Hepatocyte (in vitro differentiated cells): ENCODE data around the gene CEBPE. TPM values are rescaled to one million over a fixed set of nuclear protein-coding genes. Genes with fewer than 3 reads are reported as not detected.
A peak's percentile ranks its signal among the peaks of the same experiment; 100 is the strongest.

Experiments used
- DNase-seq: peaks from one replicate; pipeline ENCODE4 v3.0.0-alpha.2; 2016; ENCODE audit warnings: low spot score
- H2AFZ ChIP-seq: fragments of 200-600 bp; sonication (generic); 2 replicates; pipeline ENCODE4 v1.6.0; 2016; ENCODE audit warnings: antibody characterized with exemption, mild to moderate bottlenecking
- H3K27ac ChIP-seq: fragments of 200-600 bp; sonication (generic); 2 replicates; pipeline ENCODE4 v1.5.1; 2016; ENCODE audit warnings: mild to moderate bottlenecking
- H3K27me3 ChIP-seq: fragments of 200-600 bp; sonication (generic); 2 replicates; pipeline ENCODE4 v1.6.1; 2016
- H3K36me3 ChIP-seq: fragments of 200-600 bp; sonication (generic); replicated peaks from 2 replicates; pipeline ENCODE4 v1.5.1; 2016; ENCODE audit warnings: low read depth; ENCODE audit not compliant: insufficient read depth
- H3K4me1 ChIP-seq: fragments of 200-600 bp; sonication (generic); 2 replicates; pipeline ENCODE4 v1.5.1; 2016; ENCODE audit warnings: mild to moderate bottlenecking, moderate library complexity; ENCODE audit not compliant: insufficient read depth
- H3K4me2 ChIP-seq: fragments of 200-600 bp; sonication (generic); 2 replicates; pipeline ENCODE4 v1.6.0; 2016
- H3K4me3 ChIP-seq: fragments of 200-600 bp; sonication (generic); 2 replicates; pipeline ENCODE4 v1.5.1; 2016; ENCODE audit warnings: mild to moderate bottlenecking
- H3K79me2 ChIP-seq: fragments of 200-600 bp; sonication (generic); 2 replicates; pipeline ENCODE4 v1.6.0; 2017; ENCODE audit warnings: mild to moderate bottlenecking
- H3K9me2 ChIP-seq: fragments of 200-600 bp; sonication (generic); replicated peaks from 2 replicates; pipeline ENCODE4 v1.6.0; 2017; ENCODE audit warnings: mild to moderate bottlenecking; ENCODE audit not compliant: insufficient read depth
- H3K9me3 ChIP-seq: fragments of 200-600 bp; sonication (generic); 2 replicates; pipeline ENCODE4 v1.5.1; 2016; ENCODE audit warnings: low read depth, mild to moderate bottlenecking
- H4K20me1 ChIP-seq: fragments of 200-600 bp; sonication (generic); 2 replicates; pipeline ENCODE4 v1.6.0; 2016; ENCODE audit warnings: mild to moderate bottlenecking; ENCODE audit not compliant: insufficient read depth, poor library complexity, severe bottlenecking
- EZH2 ChIP-seq: fragments of 200-600 bp; sonication (generic); IDR thresholded peaks from 2 replicates; pipeline ENCODE4 v1.6.1; 2016; ENCODE audit warnings: antibody characterized with exemption, mild to moderate bottlenecking, borderline replicate concordance
- EZH2phosphoT487 ChIP-seq: fragments of 200-600 bp; sonication (generic); IDR thresholded peaks from one replicate; pipeline ENCODE4 v1.6.1; 2018; ENCODE audit warnings: antibody characterized with exemption, mild to moderate bottlenecking, low read depth, moderate library complexity; ENCODE audit not compliant: unreplicated experiment, severe bottlenecking
- WGBS: methylation state at CpG from one replicate; pipeline ENCODE4 v1.1.6; 2016; ENCODE audit warnings: low lambda C conversion rate; ENCODE audit errors: missing lambda C conversion rate; 5-methylcytosine and 5-hydroxymethylcytosine counted together
- polyA plus RNA-seq: library from polyadenylated mRNA; unstranded; fragments of >200 nt; fragmentation: Nextera tagmentation; extraction: Ambion mirVana; gene quantifications from 2 replicates; pipeline ENCODE4 v1.2.1, GENCODE V29; 2016
- total RNA-seq: library from RNA; depleted of rRNA; stranded (reverse); fragments of >200 nt; gene quantifications from 2 replicates; pipeline ENCODE4 v1.2.3, GENCODE V29; 2014
- TF ChIP-seq, protein P1 (sequence below): fragments of 200-600 bp; sonication (generic); IDR thresholded peaks from 2 replicates; pipeline ENCODE4 v1.5.1; 2016; ENCODE audit warnings: antibody characterized with exemption, mild to moderate bottlenecking; ENCODE audit not compliant: poor library complexity

CEBPE gene
- total and polyA plus RNA-seq, 2 experiments from 2014 or later = not detected

- DNase-seq = peak; percentile 87
- TF ChIP-seq EZH2 (no peak), EZH2phosphoT487 (no peak)
- TF ChIP-seq, protein P1, sequence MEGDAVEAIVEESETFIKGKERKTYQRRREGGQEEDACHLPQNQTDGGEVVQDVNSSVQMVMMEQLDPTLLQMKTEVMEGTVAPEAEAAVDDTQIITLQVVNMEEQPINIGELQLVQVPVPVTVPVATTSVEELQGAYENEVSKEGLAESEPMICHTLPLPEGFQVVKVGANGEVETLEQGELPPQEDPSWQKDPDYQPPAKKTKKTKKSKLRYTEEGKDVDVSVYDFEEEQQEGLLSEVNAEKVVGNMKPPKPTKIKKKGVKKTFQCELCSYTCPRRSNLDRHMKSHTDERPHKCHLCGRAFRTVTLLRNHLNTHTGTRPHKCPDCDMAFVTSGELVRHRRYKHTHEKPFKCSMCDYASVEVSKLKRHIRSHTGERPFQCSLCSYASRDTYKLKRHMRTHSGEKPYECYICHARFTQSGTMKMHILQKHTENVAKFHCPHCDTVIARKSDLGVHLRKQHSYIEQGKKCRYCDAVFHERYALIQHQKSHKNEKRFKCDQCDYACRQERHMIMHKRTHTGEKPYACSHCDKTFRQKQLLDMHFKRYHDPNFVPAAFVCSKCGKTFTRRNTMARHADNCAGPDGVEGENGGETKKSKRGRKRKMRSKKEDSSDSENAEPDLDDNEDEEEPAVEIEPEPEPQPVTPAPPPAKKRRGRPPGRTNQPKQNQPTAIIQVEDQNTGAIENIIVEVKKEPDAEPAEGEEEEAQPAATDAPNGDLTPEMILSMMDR = no peak
- H3K79me2 ChIP-seq = no peaks in the 10 kb centered on the region
- H3K27me3 ChIP-seq = no peaks in the 10 kb centered on the region
- no peak overlapping the region for H2AFZ ChIP-seq
- peak overlapping the region; percentile 67 for H3K4me2 ChIP-seq
- no peaks in the 10 kb centered on the region for H3K9me3 ChIP-seq
- H3K36me3 ChIP-seq = no peaks in the 10 kb centered on the region
- H3K27ac ChIP-seq = peak overlapping the region; percentile 93
- H3K9me2 ChIP-seq = no peaks in the 10 kb centered on the region
- H3K4me3 ChIP-seq = no peak overlapping the region
- 45% methylated on average over 10 of the region's 10 CpGs for WGBS
- H3K4me1 ChIP-seq = peaks cover 24% of the 10 kb centered on the region
- H4K20me1 ChIP-seq = no peaks in the 10 kb centered on the region
Measured at GRCh38 chr14:23154964-23155587, 36.0 kb upstream of the CEBPE start.

DNA sequence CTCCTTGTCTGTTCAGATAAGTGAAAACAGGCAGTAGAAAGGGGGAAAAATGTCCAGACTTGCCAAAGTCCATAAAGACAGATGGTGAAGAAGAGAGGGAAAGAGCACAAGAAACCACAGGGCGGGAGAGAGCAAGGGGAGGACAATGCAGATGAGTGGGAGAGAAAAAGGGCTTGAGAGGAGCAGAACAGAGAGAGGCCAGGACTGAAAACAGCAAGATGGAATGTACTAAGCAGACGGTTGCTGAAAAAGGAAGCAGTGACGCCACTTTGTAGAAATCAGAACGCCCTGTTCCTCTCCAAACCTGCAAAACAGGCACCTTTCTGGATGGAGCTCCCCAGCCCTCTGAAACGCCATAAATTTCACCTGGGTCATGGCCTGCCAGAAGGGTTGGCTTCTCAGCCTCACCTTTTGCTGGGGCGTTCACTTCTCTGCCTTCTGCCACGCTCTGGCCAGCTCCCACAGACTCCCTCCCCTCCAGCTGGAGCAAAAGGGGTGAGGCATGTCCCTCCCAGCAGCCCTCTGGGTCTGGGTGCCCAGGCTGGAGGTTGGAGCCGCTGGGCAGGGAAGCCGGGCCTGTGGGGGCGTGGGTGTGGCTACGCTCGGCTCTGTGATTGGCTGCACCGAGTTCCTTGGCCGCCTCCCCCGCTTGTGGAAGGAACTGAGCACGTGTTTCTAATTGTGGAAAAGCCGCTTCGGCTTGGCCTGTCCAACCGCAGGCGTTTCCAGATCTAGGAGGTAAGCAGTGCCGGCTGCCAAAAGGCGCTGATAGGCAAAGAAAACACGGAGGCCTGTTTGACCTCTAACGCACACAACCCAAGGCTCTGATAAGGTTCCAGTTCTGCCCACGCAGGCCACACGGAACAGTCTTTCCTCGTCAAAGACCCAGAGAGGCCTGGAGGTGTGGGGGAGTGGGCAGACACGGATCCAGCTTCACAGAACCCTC, 35.1 kb upstream of the CEBPE start:
- no peaks in the 10 kb centered on the region for H3K79me2 ChIP-seq
- H3K27me3 ChIP-seq = no peaks in the 10 kb centered on the region
- peaks cover 24% of the 10 kb centered on the region for H3K4me1 ChIP-seq
- peak; percentile 74 for DNase-seq
- H3K9me3 ChIP-seq = no peaks in the 10 kb centered on the region
- peak overlapping the region; percentile 67 for H3K4me2 ChIP-seq
- no peak overlapping the region for H3K4me3 ChIP-seq
- peak overlapping the region; percentile 93 for H3K27ac ChIP-seq
- 44% methylated on average over 28 of the region's 28 CpGs for WGBS
- H3K9me2 ChIP-seq = no peaks in the 10 kb centered on the region
- H4K20me1 ChIP-seq = no peaks in the 10 kb centered on the region
- no peaks in the 10 kb centered on the region for H3K36me3 ChIP-seq
- no peak overlapping the region for H2AFZ ChIP-seq
- no peak for TF ChIP-seq EZH2
- TF ChIP-seq, protein P1 = no peak
- no peak for TF ChIP-seq EZH2phosphoT487

- Histone ChIP-seq H3K79me2 (no peaks in the 10 kb centered on the region), H3K27me3 (no peaks in the 10 kb centered on the region), H3K27ac (no peak overlapping the region), H3K4me3 (no peak overlapping the region), H3K36me3 (no peaks in the 10 kb centered on the region), H4K20me1 (no peaks in the 10 kb centered on the region), H3K4me2 (no peak overlapping the region), H2AFZ (no peak overlapping the region), H3K4me1 (peaks cover 29% of the 10 kb centered on the region), H3K9me3 (no peaks in the 10 kb centered on the region), H3K9me2 (no peaks in the 10 kb centered on the region)
- no peak for DNase-seq
- WGBS = 91% methylated on average over 2 of the region's 2 CpGs
- TF ChIP-seq EZH2phosphoT487 = no peak
- TF ChIP-seq, protein P1 = no peak
- no peak for TF ChIP-seq EZH2
Measured at GRCh38 chr14:23151342-23151741, 32.3 kb upstream of the CEBPE start.
